Measurements from ENCODE around the gene TDO2.

GRCh38 chr4:155875878-155876277, 27.6 kb upstream of the TDO2 start:
- no peak for TF ChIP-seq CTCF (optimal IDR thresholded peaks at IDR 0.05 in 1 of 3, IDR thresholded peaks at IDR 0.05 in 1 of 3, conservative IDR thresholded peaks at IDR 0.05 in 1 of 3; ENCODE audit: extremely low read depth in 1 of 3, insufficient read depth in 2 of 3, low read length in 3 of 3)
- no peak for TF ChIP-seq EZH2 (IDR thresholded peaks at IDR 0.05; ENCODE audit: low read length)

All from keratinocyte (primary cell).